HG03159 (cell line): ENCODE measurements around the gene COL3A1.
A peak's percentile ranks its signal among the peaks of the same experiment; 100 is the strongest.

Experiments used
- ATAC-seq: cut with Tn5 transposase; IDR thresholded peaks from one replicate; pipeline ENCODE4 v1.9.1; 2021; ENCODE audit warnings: mild to moderate bottlenecking, moderate library complexity; ENCODE audit not compliant: unreplicated experiment

The COL3A1 gene

DNA sequence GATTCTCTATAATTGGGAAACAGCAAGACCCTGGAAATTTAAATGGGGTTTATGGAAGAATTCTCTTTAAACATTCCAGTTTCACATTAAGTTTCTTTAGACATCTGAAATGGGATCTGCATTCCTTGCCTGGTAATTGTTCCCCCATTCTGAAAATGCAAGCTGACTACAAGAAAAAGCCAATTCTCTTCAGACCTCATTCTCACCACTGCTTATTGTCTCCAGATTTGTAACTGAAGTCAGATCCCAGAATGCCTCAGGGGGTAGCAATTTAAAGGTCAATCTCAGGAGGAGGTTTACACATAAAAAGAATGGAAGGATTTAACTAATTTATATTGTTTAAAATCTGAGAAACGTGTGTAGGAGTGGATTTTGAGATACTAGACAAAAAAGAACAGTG lies 41.2 kb downstream of the COL3A1 start:
- no peak for ATAC-seq

- ATAC-seq, result no peak
These were observed 42.2 kb downstream of the COL3A1 start for GRCh38 chr2:189016311-189016861.

- ATAC-seq, result no peak
These were observed 44.5 kb downstream of the COL3A1 start for GRCh38 chr2:189018631-189019030.

GRCh38 chr2:189020179-189020578 lies 46.0 kb downstream of the COL3A1 start:
- no peak for ATAC-seq

DNA sequence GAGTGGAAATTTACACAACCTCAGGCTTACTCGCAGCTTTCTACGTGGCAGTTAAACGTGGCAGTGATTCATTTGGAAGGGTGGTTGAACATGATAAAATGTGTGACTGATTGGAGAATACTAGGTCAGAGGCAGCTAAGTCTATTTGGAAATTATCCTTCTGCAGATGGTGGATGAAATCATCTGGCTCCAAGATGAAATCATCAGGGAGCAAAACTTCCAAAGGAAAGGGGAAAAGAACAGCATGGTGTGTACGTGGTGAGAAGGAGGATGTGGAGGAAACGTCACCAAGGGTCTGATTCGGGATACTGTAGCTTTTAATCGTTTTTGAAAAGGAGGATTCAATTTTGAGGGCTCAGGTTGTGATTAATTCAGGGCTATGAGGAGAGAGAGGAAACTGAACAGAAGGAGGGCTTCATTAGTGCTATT lies 47.9 kb downstream of the COL3A1 start:
- ATAC-seq, result no peak

GRCh38 chr2:189022492-189022891 lies 48.3 kb downstream of the COL3A1 start:
- no peak for ATAC-seq

GRCh38 chr2:189024901-189025618 lies 50.9 kb downstream of the COL3A1 start:
- peak; percentile 91 for ATAC-seq

GRCh38 chr2:189037518-189037917 lies 63.3 kb downstream of the COL3A1 start:
- no peak for ATAC-seq

DNA sequence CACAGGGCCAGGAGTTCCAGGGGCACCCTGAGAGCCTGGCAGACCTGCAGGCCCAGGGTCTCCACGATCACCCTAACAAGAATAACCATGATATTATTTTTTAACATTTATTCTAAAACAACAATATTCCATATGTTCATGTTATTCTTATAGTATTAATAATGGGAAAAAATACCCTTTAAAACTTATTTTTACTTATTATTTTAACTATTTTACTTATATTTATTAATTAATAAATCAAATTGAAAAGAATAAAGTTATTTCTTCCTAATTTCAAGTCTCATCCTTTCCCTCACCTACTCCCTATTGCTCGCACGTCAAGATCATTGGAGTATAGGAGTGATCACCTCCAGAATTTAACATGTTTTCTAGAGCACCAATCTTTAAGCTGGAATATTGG lies 71.7 kb downstream of the COL3A1 start:
- ATAC-seq, result no peak

DNA sequence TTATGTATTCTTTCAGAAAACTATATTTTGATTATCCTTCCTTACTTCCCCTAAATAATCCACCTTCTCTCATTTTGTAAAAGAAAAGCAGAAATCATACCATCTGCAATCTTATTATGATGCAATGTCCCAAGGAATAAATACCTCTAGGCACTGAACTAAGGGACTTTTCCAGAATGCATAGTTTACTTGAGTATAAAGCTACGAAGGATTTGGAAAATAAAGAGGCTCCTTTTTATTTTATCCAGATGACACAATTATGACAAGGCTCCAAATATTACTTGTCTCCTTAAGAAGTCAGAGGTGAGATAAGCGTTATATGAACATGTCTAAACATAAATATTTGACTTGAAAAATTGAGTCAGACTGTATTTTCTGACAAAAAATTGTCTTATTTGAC lies 72.1 kb downstream of the COL3A1 start:
- ATAC-seq, result no peak

DNA sequence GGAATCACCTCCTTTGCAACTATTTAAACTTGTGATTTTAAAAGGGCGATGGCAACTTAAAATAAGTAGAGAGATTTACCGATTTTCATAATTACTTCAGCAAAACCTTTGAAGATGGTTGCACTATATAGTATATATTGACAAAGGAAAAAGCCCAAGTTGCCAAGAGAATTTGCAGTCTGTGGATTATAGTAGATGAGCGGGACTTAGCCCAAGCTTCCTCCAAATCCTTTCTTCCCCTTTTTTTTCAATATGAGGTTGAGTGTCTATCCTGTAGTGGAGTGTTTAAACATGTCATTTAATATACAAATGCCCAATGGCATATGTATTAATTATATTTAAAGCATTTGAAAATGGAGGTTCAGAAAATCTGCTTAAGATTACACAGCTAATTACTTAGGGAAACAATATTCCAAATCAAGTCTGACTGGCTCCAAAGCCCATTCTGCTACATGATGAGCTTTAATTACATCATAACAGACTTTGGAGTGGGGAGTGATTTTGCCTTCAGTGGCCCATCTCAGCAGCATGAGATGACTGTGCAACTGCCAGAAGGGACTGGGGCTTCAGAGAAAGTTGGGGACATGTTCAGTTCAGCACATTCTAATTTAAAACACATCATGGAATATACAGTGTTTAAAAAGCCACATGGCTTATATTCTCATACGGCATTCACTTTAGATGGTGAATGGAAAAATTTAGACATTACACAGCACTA lies 73.2 kb downstream of the COL3A1 start:
- ATAC-seq, result no peak

GRCh38 chr2:189048189-189048588 lies 74.0 kb downstream of the COL3A1 start:
- ATAC-seq, result no peak

DNA sequence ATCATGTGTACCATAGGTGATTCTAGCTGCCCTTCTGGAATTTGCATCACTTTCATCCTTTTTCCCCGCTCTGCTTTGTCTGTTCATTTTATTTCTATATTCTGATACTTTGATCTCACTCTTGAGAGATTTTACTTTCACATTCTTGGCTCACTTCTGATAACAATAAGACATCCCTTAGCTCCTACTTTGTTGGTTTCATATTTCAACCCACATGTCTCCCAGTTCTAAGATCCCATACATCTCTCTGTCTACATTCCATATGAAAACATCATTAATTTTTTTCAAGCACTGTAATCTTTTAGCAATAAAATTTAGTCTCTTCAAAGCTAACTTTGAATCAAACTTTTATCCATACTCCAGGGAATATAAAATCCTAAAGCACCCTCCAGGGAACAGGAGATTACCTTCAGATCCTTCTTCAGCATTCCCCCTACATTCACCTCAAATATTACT lies 75.6 kb downstream of the COL3A1 start:
- ATAC-seq, result no peak

GRCh38 chr2:189050165-189050712 lies 76.1 kb downstream of the COL3A1 start:
- no peak for ATAC-seq

DNA sequence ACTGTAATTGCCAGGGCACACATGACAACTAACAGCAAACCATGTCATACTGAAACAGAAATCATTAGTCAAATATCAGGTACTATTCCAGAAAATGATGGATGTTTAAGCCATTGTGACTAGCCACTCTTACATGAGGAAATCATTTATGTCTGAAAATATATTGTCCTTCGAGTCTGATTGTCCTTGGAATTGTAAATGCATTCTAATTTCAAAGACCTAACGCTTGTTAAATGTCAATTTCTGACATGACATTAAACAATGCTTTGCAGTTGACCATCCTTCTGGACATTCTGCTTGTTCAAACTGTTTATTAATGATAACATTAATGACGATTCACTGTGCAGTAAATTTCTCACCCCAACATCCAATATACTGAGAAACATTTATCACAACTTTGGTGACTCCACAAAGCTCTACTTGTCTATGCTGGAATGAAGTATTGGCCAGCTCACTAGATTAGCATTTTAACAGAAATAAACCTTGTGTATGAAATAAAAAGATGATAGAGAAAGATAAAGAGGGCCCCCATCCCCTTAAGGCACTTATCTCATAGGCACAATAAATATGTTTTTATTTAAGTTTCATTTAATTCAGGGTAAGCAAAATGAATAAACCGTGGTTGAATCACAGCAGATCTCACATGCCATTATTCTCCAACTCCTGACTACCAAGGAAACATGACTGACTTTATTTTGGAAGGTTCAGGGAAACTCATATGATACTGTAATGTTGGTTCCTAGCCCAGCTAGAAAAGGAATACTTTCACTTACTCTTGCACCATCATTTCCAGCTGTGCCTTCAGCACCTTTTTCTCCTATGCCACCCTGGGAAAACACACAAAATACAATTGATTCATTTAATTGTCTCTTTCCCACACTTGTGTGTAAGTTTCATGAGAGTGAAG lies 82.3 kb downstream of the COL3A1 start:
- ATAC-seq, result no peak

- no peak for ATAC-seq
These were observed 83.1 kb downstream of the COL3A1 start for GRCh38 chr2:189057316-189057715.

DNA sequence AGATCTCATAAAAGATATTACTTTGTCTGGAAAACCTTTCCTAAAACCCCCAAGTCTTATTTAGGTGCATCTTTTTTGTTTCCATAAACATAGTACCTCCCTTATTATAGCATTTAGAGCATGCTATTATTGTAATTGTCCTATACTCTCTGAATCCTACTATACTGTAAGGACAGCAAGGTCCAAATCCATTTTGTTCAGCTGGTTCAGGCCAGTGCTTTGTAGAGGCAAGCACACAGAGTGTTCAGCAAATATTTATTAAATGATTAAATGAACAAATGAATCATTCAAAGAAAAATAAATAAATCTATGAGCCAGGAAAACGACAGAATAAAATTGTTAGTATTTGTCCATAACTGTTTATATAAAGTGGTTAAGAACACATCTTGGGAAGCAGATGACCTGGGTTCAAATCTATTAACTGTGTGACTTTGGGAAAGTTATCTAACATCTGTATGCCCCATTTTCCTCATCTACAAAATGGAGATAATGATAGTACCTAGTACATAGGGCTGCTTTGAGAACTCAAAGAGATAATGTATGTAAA lies 86.0 kb downstream of the COL3A1 start:
- no peak for ATAC-seq
